IMR-90 (cell line): ENCODE measurements around the gene PGS1. TPM values are rescaled to one million over a fixed set of nuclear protein-coding genes. Genes with fewer than 3 reads are reported as not detected.

ENCODE experiments used
- ATAC-seq: fragments of 200-7000 bp; cut with Tn5 transposase; 2 replicates; pipeline ENCODE4 v1.9.1; 2020; ENCODE audit warnings: low read depth, mild to moderate bottlenecking, moderate library complexity
- BruUV-seq: library from RNA; stranded (reverse); fragments of 400-500 nt; replicated peaks from 2 replicates; lab custom pipeline; 2021; lab: Mats Ljungman, UMichigan
- CTCF ChIA-PET: fragments of 300-600 bp; formaldehyde crosslinking; extraction: SDS; loops from one replicate; lab custom pipeline; 2021; ENCODE audit warnings: antibody characterized with exemption; lab: Yijun Ruan, JAX
- POLR2A ChIA-PET: fragments of 300-600 bp; sonication (Branson Sonifier 250); formaldehyde crosslinking; loops from one replicate; lab custom pipeline; 2022; ENCODE audit warnings: antibody characterized with exemption; ENCODE audit not compliant: unreplicated experiment; lab: Charles Lee
- DNase-seq: peaks from one replicate; pipeline ENCODE4 v3.0.0; 2013
- H2AFZ ChIP-seq: replicated peaks from 2 replicates; pipeline ENCODE3; 2013; ENCODE audit warnings: low read length, mild to moderate bottlenecking; ENCODE audit not compliant: poor library complexity
- H2AK5ac ChIP-seq: 2 replicates; pipeline ENCODE4 v1.6.1; 2013; ENCODE audit warnings: low read depth, low read length, inconsistent platforms
- H2AK9ac ChIP-seq: replicated peaks from 2 replicates; pipeline ENCODE3; 2013; ENCODE audit warnings: mild to moderate bottlenecking, low read depth, low read length, moderate library complexity; ENCODE audit not compliant: poor library complexity
- H2BK120ac ChIP-seq: 2 replicates; pipeline ENCODE4 v1.6.1; 2013; ENCODE audit warnings: low read depth, low read length, inconsistent platforms
- H2BK15ac ChIP-seq: 3 replicates; pipeline ENCODE4 v1.6.1; 2013; ENCODE audit warnings: low read depth, low read length, inconsistent platforms
- H2BK20ac ChIP-seq: 2 replicates; pipeline ENCODE4 v1.6.1; 2013; ENCODE audit warnings: low read depth, mild to moderate bottlenecking, inconsistent platforms, low read length, moderate library complexity
- H2BK5ac ChIP-seq: 2 replicates; pipeline ENCODE4 v1.6.1; 2013; ENCODE audit warnings: mild to moderate bottlenecking, low read depth, low read length, inconsistent platforms; ENCODE audit not compliant: poor library complexity, severe bottlenecking
- H3K14ac ChIP-seq: replicated peaks from 2 replicates; pipeline ENCODE4 v1.6.1; 2013; ENCODE audit warnings: low read depth, low read length, inconsistent platforms
- H3K18ac ChIP-seq: 2 replicates; pipeline ENCODE4 v1.6.1; 2013; ENCODE audit warnings: low read depth, low read length, control low read depth
- H3K23ac ChIP-seq: 2 replicates; pipeline ENCODE4 v1.6.1; 2013; ENCODE audit warnings: low read depth, low read length, inconsistent platforms
- H3K27ac ChIP-seq: 2 replicates; pipeline ENCODE4 v1.5.1; 2013; ENCODE audit warnings: mild to moderate bottlenecking, control low read depth, low read length; ENCODE audit not compliant: insufficient read depth
- H3K27me3 ChIP-seq: 2 replicates; pipeline ENCODE4 v1.6.1; 2013; ENCODE audit warnings: low read length; ENCODE audit not compliant: control insufficient read depth, insufficient read depth
- H3K36me3 ChIP-seq: 2 replicates; pipeline ENCODE4 v1.6.1; 2013; ENCODE audit warnings: low read length, mixed read lengths; ENCODE audit not compliant: control insufficient read depth, insufficient read depth
- H3K4ac ChIP-seq: 2 replicates; pipeline ENCODE4 v1.6.1; 2013; ENCODE audit warnings: low read depth, low read length, inconsistent platforms
- H3K4me1 ChIP-seq: 2 replicates; pipeline ENCODE4 v1.6.1; 2013; ENCODE audit warnings: low read length, mixed read lengths; ENCODE audit not compliant: control insufficient read depth, insufficient read depth
- H3K4me2 ChIP-seq: 2 replicates; pipeline ENCODE4 v1.6.1; 2013; ENCODE audit warnings: low read depth, mild to moderate bottlenecking, control low read depth, low read length, moderate library complexity
- H3K4me3 ChIP-seq: 2 replicates; pipeline ENCODE4 v1.5.1; 2013; ENCODE audit warnings: low read depth, mild to moderate bottlenecking, control low read depth, low read length, moderate library complexity; ENCODE audit not compliant: insufficient read depth
- H3K56ac ChIP-seq: 2 replicates; pipeline ENCODE4 v1.6.1; 2013; ENCODE audit warnings: low read length, inconsistent platforms; ENCODE audit not compliant: insufficient read depth; ENCODE audit errors: extremely low read depth
- H3K79me1 ChIP-seq, 2 experiments: 2 replicates each; pipeline ENCODE4 v1.6.1; 2013; ENCODE audit warnings: low read length in 2 of 2, inconsistent platforms in 1 of 2, low read depth in 1 of 2
- H3K9ac ChIP-seq: 2 replicates; pipeline ENCODE4 v1.6.1; 2013; ENCODE audit warnings: low read depth, low read length, control low read depth
- H3K9me1 ChIP-seq: 2 replicates; pipeline ENCODE4 v1.6.1; 2013; ENCODE audit warnings: low read length, inconsistent platforms; ENCODE audit not compliant: insufficient read depth
- H3K9me3 ChIP-seq: 2 replicates; pipeline ENCODE4 v1.6.1; 2013; ENCODE audit warnings: low read length; ENCODE audit not compliant: control insufficient read depth, insufficient read depth
- H4K20me1 ChIP-seq: 2 replicates; pipeline ENCODE4 v1.6.1; 2013; ENCODE audit warnings: low read length, inconsistent platforms; ENCODE audit not compliant: insufficient read depth
- H4K5ac ChIP-seq: 2 replicates; pipeline ENCODE4 v1.6.1; 2013; ENCODE audit warnings: mild to moderate bottlenecking, low read depth, low read length, control low read depth
- H4K8ac ChIP-seq, 2 experiments: 2 replicates each; pipeline ENCODE4 v1.6.1; 2013; ENCODE audit warnings: low read depth in 2 of 2, low read length in 2 of 2, control low read depth in 1 of 2, inconsistent platforms in 1 of 2
- H4K91ac ChIP-seq: 2 replicates; pipeline ENCODE4 v1.6.1; 2013; ENCODE audit warnings: low read depth, low read length, inconsistent platforms; ENCODE audit not compliant: insufficient read depth
- BHLHE40 ChIP-seq: fragments of 150-350 bp; IDR thresholded peaks from 2 replicates; pipeline ENCODE4 v1.6.1; 2016; ENCODE audit warnings: mild to moderate bottlenecking, low read depth, low read length
- CHD1 ChIP-seq: IDR thresholded peaks from 2 replicates; pipeline ENCODE4 v1.6.1; 2012; ENCODE audit warnings: low read depth, low read length, improper control_type of control experiment
- ELK1 ChIP-seq: fragments of 150-350 bp; IDR thresholded peaks from 2 replicates; pipeline ENCODE4 v1.6.1; 2016; ENCODE audit warnings: low read depth, mild to moderate bottlenecking, low read length, moderate library complexity, borderline replicate concordance
- FOS ChIP-seq: fragments of 150-350 bp; IDR thresholded peaks from 2 replicates; pipeline ENCODE4 v1.6.1; 2016; ENCODE audit warnings: low read depth, low read length
- MAFK ChIP-seq: IDR thresholded peaks from 2 replicates; pipeline ENCODE4 v1.6.1; 2012; ENCODE audit warnings: low read depth, low read length, improper control_type of control experiment
- MAZ ChIP-seq: IDR thresholded peaks from 2 replicates; pipeline ENCODE4 v1.6.1; 2012; ENCODE audit warnings: low read depth, mild to moderate bottlenecking, low read length, improper control_type of control experiment, moderate library complexity, borderline replicate concordance
- MXI1 ChIP-seq: IDR thresholded peaks from 2 replicates; pipeline ENCODE4 v1.6.1; 2012; ENCODE audit warnings: low read depth, mild to moderate bottlenecking, low read length, moderate library complexity, borderline replicate concordance
- NFE2L2 ChIP-seq: fragments of 150-350 bp; IDR thresholded peaks from 2 replicates; pipeline ENCODE4 v1.6.1; 2016; ENCODE audit warnings: low read depth, mild to moderate bottlenecking, low read length
- POLR2A ChIP-seq: IDR thresholded peaks from 2 replicates; pipeline ENCODE4 v1.6.1; 2012; ENCODE audit warnings: mild to moderate bottlenecking, low read depth, low read length
- RCOR1 ChIP-seq: IDR thresholded peaks from 2 replicates; pipeline ENCODE4 v1.6.1; 2012; ENCODE audit warnings: mild to moderate bottlenecking, low read length, improper control_type of control experiment; ENCODE audit not compliant: insufficient replicate concordance
- RFX5 ChIP-seq: IDR thresholded peaks from 2 replicates; pipeline ENCODE4 v1.8.0; 2012; ENCODE audit warnings: low read depth, mild to moderate bottlenecking, low read length, moderate library complexity
- SMC3 ChIP-seq: fragments of 150-350 bp; IDR thresholded peaks from 2 replicates; pipeline ENCODE4 v1.6.1; 2016; ENCODE audit warnings: low read depth, mild to moderate bottlenecking, antibody characterized with exemption, low read length, moderate library complexity
- WGBS, 2 experiments: methylation state at CpG; one replicate each; pipeline versions ENCODE4 v1.1.5 to v1.1.7; 2013; ENCODE audit warnings: missing lambda C conversion rate in 2 of 2; ENCODE audit not compliant: insufficient read length in 1 of 2; ENCODE audit errors: extremely low coverage in 2 of 2; 5-methylcytosine and 5-hydroxymethylcytosine counted together
- dilution Hi-C: fragments of 300-500 bp; cut with HindIII; formaldehyde crosslinking; loops from one replicate; pipeline ENCODE4 v1.14.3; 2018; ENCODE audit warnings: low sequenced_read_pairs; ENCODE audit not compliant: unreplicated experiment
- in situ Hi-C: fragments of 300-500 bp; cut with MboI; formaldehyde crosslinking; loops from 3 replicates; pipeline ENCODE4 v1.14.3; 2019; ENCODE audit warnings: low sequenced_read_pairs, inconsistent platforms, mixed read lengths
- intact Hi-C: fragments of 100-400 bp; cut with micrococcal nuclease; formaldehyde crosslinking; loops from 2 replicates; pipeline ENCODE4 v1.10.0; 2022
- polyA plus RNA-seq, 3 experiments: library from polyadenylated mRNA; depleted of rRNA; stranded (reverse); fragments of >200 nt; gene quantifications; 2 replicates each; pipeline ENCODE4 v1.2.3, GENCODE V29; 2012; ENCODE audit warnings: low replicate concordance in 1 of 3
- total RNA-seq: library from RNA; depleted of rRNA; stranded (reverse); fragments of >200 nt; gene quantifications from 2 replicates; pipeline ENCODE4 v1.2.3, GENCODE V29; 2012
- TF ChIP-seq, protein P1 (sequence below): conservative IDR thresholded peaks from 2 replicates; pipeline ENCODE4 v1.5.1; 2012; ENCODE audit warnings: mild to moderate bottlenecking, low read depth, low read length, improper control_type of control experiment

The PGS1 gene
- total and polyA plus RNA-seq, 2 of the 4 experiments (the other 2 are of a cell fraction) = 18.5 to 43.2 TPM

DNA sequence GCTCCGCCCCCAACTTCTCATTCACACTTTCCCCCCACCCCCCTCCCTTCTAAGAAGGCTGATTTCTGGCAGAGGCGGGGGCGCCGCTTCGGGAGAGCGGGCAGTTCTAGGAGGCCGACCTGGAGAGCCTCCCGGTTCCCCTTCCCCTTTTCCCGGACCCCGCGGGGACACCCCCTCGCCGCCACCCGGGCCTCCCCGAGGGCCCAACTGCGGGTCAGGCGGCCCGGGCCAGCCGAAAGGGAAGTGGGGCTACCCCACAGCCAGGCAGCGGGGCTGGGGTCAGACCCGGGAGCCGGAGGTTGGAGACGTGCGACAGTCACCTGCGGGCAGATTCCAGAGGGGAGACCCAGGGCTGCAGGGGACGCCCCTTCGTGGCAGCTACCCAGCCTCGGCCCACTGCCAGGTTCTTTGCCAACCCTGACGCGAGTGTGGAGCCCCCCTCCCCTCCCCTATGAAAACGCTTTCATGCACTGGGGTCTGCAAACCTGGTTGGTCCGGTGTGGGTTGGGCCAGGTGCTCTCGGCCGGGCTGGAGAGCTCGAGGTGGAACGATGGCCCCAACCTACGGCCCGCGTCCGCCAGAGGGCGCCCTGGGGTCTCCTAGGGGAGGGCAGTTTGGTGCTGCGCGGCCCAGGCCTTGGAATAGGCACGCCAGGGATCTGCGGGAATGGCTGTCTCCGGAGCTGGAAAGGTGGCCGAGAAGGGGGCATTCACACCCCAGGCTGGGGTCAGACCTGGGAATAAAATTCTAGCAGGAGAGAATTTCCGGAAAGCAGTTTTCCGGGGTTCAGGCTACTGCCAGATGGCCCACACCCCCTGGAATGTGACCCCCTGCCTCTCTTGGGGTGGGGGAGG, 17.9 kb upstream of the PGS1 start:
- Histone ChIP-seq H4K5ac (peak overlapping the region; percentile 42; the same call in 1 of the 2 replicates), H2BK120ac (peak overlapping the region; percentile 85), H3K4me2 (peak overlapping the region; percentile 85), H2AK5ac (peak overlapping the region; percentile 94), H3K56ac (peak overlapping the region; percentile 54), H3K4ac (peak overlapping the region; percentile 91), H3K4me1 (peaks cover 13% of the 10 kb centered on the region), H3K9me1 (peaks cover 6% of the 10 kb centered on the region; the same call in 1 of the 2 replicates), H4K20me1 (peaks cover 41% of the 10 kb centered on the region), H2BK15ac (peak overlapping the region; percentile 21; the same call in 2 of the 3 replicates), H2AFZ (peak overlapping the region; percentile 91), H3K14ac (0 out of 2 replicates have a peak overlapping the region, but pooled peaks have one; percentile 15), H3K79me1 (peaks cover 3 to 22% of the 10 kb centered on the region in 2 experiments; a peak in 2 of 4 replicates), H2BK5ac (peak overlapping the region; percentile 70), H3K27ac (peak overlapping the region; percentile 75), H3K4me3 (peak overlapping the region; percentile 38), H3K23ac (peak overlapping the region; percentile 69), H3K27me3 (no peaks in the 10 kb centered on the region), H4K8ac (peak overlapping the region in 1 of 2 experiments; percentile 71; a peak in 1 of 4 replicates), H3K9me3 (no peaks in the 10 kb centered on the region), H3K36me3 (peaks cover 30% of the 10 kb centered on the region), H3K18ac (peak overlapping the region; percentile 55; the same call in 1 of the 2 replicates), H3K9ac (peak overlapping the region; percentile 61), H2BK20ac (peak overlapping the region; percentile 62; the same call in 1 of the 2 replicates), H2AK9ac (peak overlapping the region; percentile 86), H4K91ac (peak overlapping the region; percentile 79)
- in situ Hi-C loops = loop anchor here (5.0 kb wide), 1 partner anchor 57 kb away; no protein-coding TSS in a partner anchor
- intact Hi-C loops = loop anchor here (1.0 to 2.0 kb wide), 6 partner anchors 30 to 348 kb away; no protein-coding TSS in a partner anchor
- DNase-seq (peak; percentile 80), ATAC-seq (peak; percentile 43)
- WGBS, 2 experiments = 1% methylated on average over 12 of the region's 49 CpGs; no CpG with 5 or more reads in 1 of the 2 experiments
- ChIA-PET CTCF (interaction anchor here (0.6 to 1.8 kb wide), 10 partner anchors 10 to 1578 kb away, joined by 3 to 11 read pairs (median 5); no protein-coding TSS in a partner anchor), POLR2A (interaction anchor here (0.6 kb wide), 2 partner anchors 32 to 74 kb away, joined by 3 read pairs; no protein-coding TSS in a partner anchor)
- dilution Hi-C loops = no loop called here
- no TSS peak for BruUV-seq
- TF ChIP-seq RFX5 (no peak), FOS (no peak), POLR2A (no peak; the same call in 1 of the 2 replicates), MXI1 (no peak), MAZ (peak; percentile 95), NFE2L2 (no peak), RCOR1 (no peak), MAFK (no peak), BHLHE40 (0 out of 2 replicates have a peak, but pooled peaks have one; percentile 8), SMC3 (peak; percentile 93), CHD1 (0 out of 2 replicates have a peak, but pooled peaks have one; percentile 47), ELK1 (no peak)
- TF ChIP-seq, protein P1, sequence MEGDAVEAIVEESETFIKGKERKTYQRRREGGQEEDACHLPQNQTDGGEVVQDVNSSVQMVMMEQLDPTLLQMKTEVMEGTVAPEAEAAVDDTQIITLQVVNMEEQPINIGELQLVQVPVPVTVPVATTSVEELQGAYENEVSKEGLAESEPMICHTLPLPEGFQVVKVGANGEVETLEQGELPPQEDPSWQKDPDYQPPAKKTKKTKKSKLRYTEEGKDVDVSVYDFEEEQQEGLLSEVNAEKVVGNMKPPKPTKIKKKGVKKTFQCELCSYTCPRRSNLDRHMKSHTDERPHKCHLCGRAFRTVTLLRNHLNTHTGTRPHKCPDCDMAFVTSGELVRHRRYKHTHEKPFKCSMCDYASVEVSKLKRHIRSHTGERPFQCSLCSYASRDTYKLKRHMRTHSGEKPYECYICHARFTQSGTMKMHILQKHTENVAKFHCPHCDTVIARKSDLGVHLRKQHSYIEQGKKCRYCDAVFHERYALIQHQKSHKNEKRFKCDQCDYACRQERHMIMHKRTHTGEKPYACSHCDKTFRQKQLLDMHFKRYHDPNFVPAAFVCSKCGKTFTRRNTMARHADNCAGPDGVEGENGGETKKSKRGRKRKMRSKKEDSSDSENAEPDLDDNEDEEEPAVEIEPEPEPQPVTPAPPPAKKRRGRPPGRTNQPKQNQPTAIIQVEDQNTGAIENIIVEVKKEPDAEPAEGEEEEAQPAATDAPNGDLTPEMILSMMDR = peak; percentile 90
